Measurements from ENCODE around the gene RAB37. TPM values are rescaled to one million over a fixed set of nuclear protein-coding genes. Genes with fewer than 3 reads are reported as not detected.

Gene RAB37
- total and polyA plus RNA-seq, 2 of the 13 experiments (the other 11 are each of a cell fraction or from before 2014, with no cell fraction given), result 0.91 to 3.7 TPM

GRCh38 chr17:74780443-74781238 lies 43.6 kb downstream of the RAB37 start (continued):
- TF ChIP-seq HMGXB4 (CRISPR knock-in tag; IDR thresholded peaks at IDR 0.05; ENCODE audit: borderline replicate concordance in 1 of 2, low read depth in 1 of 2), result peak; percentile 75 to 93; a peak in 3 of 4 replicates
- no peak for TF ChIP-seq ZNF446 (CRISPR knock-in tag; IDR thresholded peaks at IDR 0.05)
- no peak for TF ChIP-seq SOX13 (IDR thresholded peaks at IDR 0.05)
- 0 out of 4 replicates have a peak, but pooled peaks of 1 of the 2 experiments have one; percentile 4 for TF ChIP-seq SOX13 (CRISPR knock-in tag; conservative IDR thresholded peaks at IDR 0.05 in 1 of 2, IDR thresholded peaks at IDR 0.05 in 1 of 2)
- 0 out of 2 replicates have a peak, but pooled peaks have one; percentile 28 for TF ChIP-seq KDM4B (CRISPR knock-in tag; IDR thresholded peaks at IDR 0.05)
- no peak for TF ChIP-seq ZNF570 (CRISPR knock-in tag; IDR thresholded peaks at IDR 0.05; ENCODE audit: borderline replicate concordance)
- peak; percentile 41; the same call in 1 of the 2 replicates for TF ChIP-seq ARID5B (CRISPR knock-in tag; IDR thresholded peaks at IDR 0.05)
- TF ChIP-seq SOX5 (CRISPR knock-in tag; IDR thresholded peaks at IDR 0.05; ENCODE audit: borderline replicate concordance), result peak; percentile 35; the same call in 1 of the 2 replicates
- 0 out of 2 replicates have a peak, but pooled peaks have one; percentile 36 for TF ChIP-seq SMAD3 (CRISPR knock-in tag; IDR thresholded peaks at IDR 0.05)
- TF ChIP-seq MAZ (IDR thresholded peaks at IDR 0.05; ENCODE audit: borderline replicate concordance, low read depth, low read length), result no peak
- TF ChIP-seq MAZ (CRISPR knock-in tag; IDR thresholded peaks at IDR 0.05; ENCODE audit: low read depth), result peak; percentile 50; the same call in 1 of the 2 replicates
- TF ChIP-seq ZBTB26 (CRISPR knock-in tag; IDR thresholded peaks at IDR 0.05; ENCODE audit: borderline replicate concordance), result 0 out of 2 replicates have a peak, but pooled peaks have one; percentile 27
- peak; percentile 76; the same call in 1 of the 2 replicates for TF ChIP-seq MEIS2 (CRISPR knock-in tag; IDR thresholded peaks at IDR 0.05)
- TF ChIP-seq MED13 (CRISPR knock-in tag; IDR thresholded peaks at IDR 0.05), result no peak
- peak; percentile 51; the same call in 1 of the 2 replicates for TF ChIP-seq ZNF580 (CRISPR knock-in tag; IDR thresholded peaks at IDR 0.05; ENCODE audit: borderline replicate concordance, low read depth)
- no peak for TF ChIP-seq HINFP (CRISPR knock-in tag; IDR thresholded peaks at IDR 0.05; ENCODE audit: low read depth)
- peak; percentile 79 for TF ChIP-seq SAP130 (CRISPR knock-in tag; IDR thresholded peaks at IDR 0.05; ENCODE audit: low read depth)
- peak; percentile 11 for TF ChIP-seq SKI (IDR thresholded peaks at IDR 0.05; ENCODE audit: partially characterized antibody)
- TF ChIP-seq ZKSCAN1 (IDR thresholded peaks at IDR 0.05; ENCODE audit: low read length), result 0 out of 2 replicates have a peak, but pooled peaks have one; percentile 22
- peak; percentile 87 for TF ChIP-seq XRCC5 (optimal IDR thresholded peaks at IDR 0.05; ENCODE audit: low read length)

Data from HepG2 (cell line).